Measurements from ENCODE around the gene EID1. TPM values are rescaled to one million over a fixed set of nuclear protein-coding genes. Genes with fewer than 3 reads are reported as not detected.

Gene EID1
- total and polyA plus RNA-seq, 4 donors = 45.7 to 70.6 (median 61.1) TPM

GRCh38 chr15:48842501-48842900 lies 35.4 kb upstream of the EID1 start:
- TF ChIP-seq JUND (IDR thresholded peaks at IDR 0.05) (no peak), RAD21 (IDR thresholded peaks at IDR 0.05) (no peak), EGR1 (IDR thresholded peaks at IDR 0.05; ENCODE audit: low read depth in 2 of 2) (no peak), FOXA1 (IDR thresholded peaks at IDR 0.05) (no peak), RXRA (IDR thresholded peaks at IDR 0.05) (no peak), HNF4G (IDR thresholded peaks at IDR 0.05) (no peak), YY1 (IDR thresholded peaks at IDR 0.05) (no peak), FOXA2 (IDR thresholded peaks at IDR 0.05) (no peak), NR2F2 (IDR thresholded peaks at IDR 0.05) (no peak), TAF1 (conservative IDR thresholded peaks at IDR 0.05) (no peak), CTCF (IDR thresholded peaks at IDR 0.05; ENCODE audit: low read depth, low read length, missing input control) (no peak), HNF4A (conservative IDR thresholded peaks at IDR 0.05) (no peak)
- Histone ChIP-seq H3K9me3 (ENCODE audit: control insufficient read depth in 4 of 4, low read length in 3 of 4) (no peaks in the 10 kb centered on the region), H3K9ac (ENCODE audit: low read depth in 1 of 2, low read length in 2 of 2) (no peak overlapping the region), H3K27me3 (ENCODE audit: control insufficient read depth in 4 of 4, insufficient read depth in 4 of 4, low read length in 3 of 4) (no peaks in the 10 kb centered on the region), H3K4me1 (ENCODE audit: control insufficient read depth in 4 of 4, insufficient read depth in 4 of 4, low read length in 3 of 4) (peaks cover 0 to 1% (median 0%) of the 10 kb centered on the region in 4 donors), H3K27ac (ENCODE audit: low read depth in 1 of 2, low read length in 2 of 2) (no peak overlapping the region), H3K4me3 (ENCODE audit: low read depth in 1 of 3, low read length in 3 of 3) (no peak overlapping the region), H3K36me3 (ENCODE audit: control insufficient read depth in 4 of 4, insufficient read depth in 3 of 4, low read depth in 1 of 4, low read length in 3 of 4) (no peaks in the 10 kb centered on the region)
- WGBS = 89% methylated on average over 6 of the region's 6 CpGs
- no peak for DNase-seq (ENCODE audit: low spot score)

- Histone ChIP-seq H3K4me1 (ENCODE audit: control insufficient read depth in 4 of 4, insufficient read depth in 4 of 4, low read length in 3 of 4) (peaks cover 0 to 1% (median 0%) of the 10 kb centered on the region in 4 donors), H3K4me3 (ENCODE audit: low read depth in 1 of 3, low read length in 3 of 3) (no peak overlapping the region), H3K36me3 (ENCODE audit: control insufficient read depth in 4 of 4, insufficient read depth in 3 of 4, low read depth in 1 of 4, low read length in 3 of 4) (no peaks in the 10 kb centered on the region), H3K27me3 (ENCODE audit: control insufficient read depth in 4 of 4, insufficient read depth in 4 of 4, low read length in 3 of 4) (no peaks in the 10 kb centered on the region), H3K9me3 (ENCODE audit: control insufficient read depth in 4 of 4, low read length in 3 of 4) (no peaks in the 10 kb centered on the region), H3K27ac (ENCODE audit: low read depth in 1 of 2, low read length in 2 of 2) (no peak overlapping the region), H3K9ac (ENCODE audit: low read depth in 1 of 2, low read length in 2 of 2) (no peak overlapping the region)
- TF ChIP-seq YY1 (IDR thresholded peaks at IDR 0.05) (no peak), EGR1 (IDR thresholded peaks at IDR 0.05; ENCODE audit: low read depth in 2 of 2) (no peak), TAF1 (conservative IDR thresholded peaks at IDR 0.05) (no peak), NR2F2 (IDR thresholded peaks at IDR 0.05) (no peak), HNF4G (IDR thresholded peaks at IDR 0.05) (no peak)
- WGBS = 83% methylated on average over 1 of the region's 1 CpG
- DNase-seq (ENCODE audit: low spot score) = no peak
Observed at GRCh38 chr15:48845123-48845522, 32.8 kb upstream of the EID1 start.

- no peak overlapping the region for H3K9ac ChIP-seq (ENCODE audit: low read depth in 1 of 2, low read length in 2 of 2)
- H3K27ac ChIP-seq (ENCODE audit: low read depth in 1 of 2, low read length in 2 of 2) = no peak overlapping the region
- no peaks in the 10 kb centered on the region for H3K36me3 ChIP-seq (ENCODE audit: control insufficient read depth in 4 of 4, insufficient read depth in 3 of 4, low read depth in 1 of 4, low read length in 3 of 4)
- no peaks in the 10 kb centered on the region for H3K27me3 ChIP-seq (ENCODE audit: control insufficient read depth in 4 of 4, insufficient read depth in 4 of 4, low read length in 3 of 4)
- WGBS = 85% methylated on average over 2 of the region's 2 CpGs
- H3K4me1 ChIP-seq (ENCODE audit: control insufficient read depth in 4 of 4, insufficient read depth in 4 of 4, low read length in 3 of 4) = peaks cover 0 to 6% (median under 1%) of the 10 kb centered on the region in 4 donors
- TF ChIP-seq YY1 (IDR thresholded peaks at IDR 0.05) (no peak), TAF1 (conservative IDR thresholded peaks at IDR 0.05) (no peak)
- H3K9me3 ChIP-seq (ENCODE audit: control insufficient read depth in 4 of 4, low read length in 3 of 4) = no peaks in the 10 kb centered on the region
- no peak for DNase-seq (ENCODE audit: low spot score)
- H3K4me3 ChIP-seq (ENCODE audit: low read depth in 1 of 3, low read length in 3 of 3) = no peak overlapping the region
Observed at GRCh38 chr15:48850648-48851047, 27.3 kb upstream of the EID1 start.

GRCh38 chr15:48851956-48852355 lies 26.0 kb upstream of the EID1 start:
- H3K27me3 ChIP-seq (ENCODE audit: control insufficient read depth in 4 of 4, insufficient read depth in 4 of 4, low read length in 3 of 4) = no peaks in the 10 kb centered on the region
- H3K36me3 ChIP-seq (ENCODE audit: control insufficient read depth in 4 of 4, insufficient read depth in 3 of 4, low read depth in 1 of 4, low read length in 3 of 4) = no peaks in the 10 kb centered on the region
- no peak overlapping the region for H3K4me3 ChIP-seq (ENCODE audit: low read depth in 1 of 3, low read length in 3 of 3)
- peaks cover 0 to 10% (median 3%) of the 10 kb centered on the region in 4 donors for H3K4me1 ChIP-seq (ENCODE audit: control insufficient read depth in 4 of 4, insufficient read depth in 4 of 4, low read length in 3 of 4)
- H3K9ac ChIP-seq (ENCODE audit: low read depth in 1 of 2, low read length in 2 of 2) = no peak overlapping the region
- DNase-seq (ENCODE audit: low spot score) = no peak
- H3K9me3 ChIP-seq (ENCODE audit: control insufficient read depth in 4 of 4, low read length in 3 of 4) = no peaks in the 10 kb centered on the region
- H3K27ac ChIP-seq (ENCODE audit: low read depth in 1 of 2, low read length in 2 of 2) = no peak overlapping the region
- TF ChIP-seq ATF3 (IDR thresholded peaks at IDR 0.05) (no peak), JUND (IDR thresholded peaks at IDR 0.05) (no peak), HNF4A (conservative IDR thresholded peaks at IDR 0.05) (no peak), RAD21 (IDR thresholded peaks at IDR 0.05) (no peak), TAF1 (conservative IDR thresholded peaks at IDR 0.05) (no peak), REST (IDR thresholded peaks at IDR 0.05) (no peak), FOXA1 (IDR thresholded peaks at IDR 0.05) (no peak), CTCF (IDR thresholded peaks at IDR 0.05; ENCODE audit: low read depth, low read length, missing input control) (no peak), MAX (IDR thresholded peaks at IDR 0.05) (no peak)
